ENCODE results near the gene OMP. TPM values are rescaled to one million over a fixed set of nuclear protein-coding genes. Genes with fewer than 3 reads are reported as not detected.

OMP gene
- total RNA-seq, 1 experiment from 2014 or later = 1.4 TPM

GRCh38 chr11:77122576-77123212 is 20.1 kb downstream of the OMP start:
- POLR2A ChIA-PET (ENCODE audit: unreplicated experiment) = no interaction called here
- Histone ChIP-seq H3K27ac (no peak overlapping the region), H3K4me3 (no peak overlapping the region), H3K4me1 (replicated peaks; ENCODE audit: insufficient read depth) (no peaks in the 10 kb centered on the region), H4K20me1 (ENCODE audit: insufficient read depth) (no peaks in the 10 kb centered on the region; the same call in 1 of the 2 replicates), H3K79me2 (ENCODE audit: low read depth) (no peaks in the 10 kb centered on the region), H3K36me3 (ENCODE audit: low read depth) (no peaks in the 10 kb centered on the region), H3K4me2 (no peak overlapping the region), H3K27me3 (ENCODE audit: insufficient read depth, low read depth) (no peaks in the 10 kb centered on the region), H2AFZ (no peak overlapping the region), H3F3A (ENCODE audit: insufficient read depth, low read depth) (no peaks in the 10 kb centered on the region), H3K9me2 (ENCODE audit: insufficient read depth) (no peaks in the 10 kb centered on the region), H3K9me3 (ENCODE audit: insufficient read depth, low read depth) (no peaks in the 10 kb centered on the region)
- CTCF ChIA-PET = no interaction called here
- BruUV-seq (replicated peaks) = no TSS peak
- DNase-seq = no peak
- intact Hi-C loops (cut with micrococcal nuclease; ENCODE audit: unreplicated experiment) = no loop called here
- TF ChIP-seq, protein P1, sequence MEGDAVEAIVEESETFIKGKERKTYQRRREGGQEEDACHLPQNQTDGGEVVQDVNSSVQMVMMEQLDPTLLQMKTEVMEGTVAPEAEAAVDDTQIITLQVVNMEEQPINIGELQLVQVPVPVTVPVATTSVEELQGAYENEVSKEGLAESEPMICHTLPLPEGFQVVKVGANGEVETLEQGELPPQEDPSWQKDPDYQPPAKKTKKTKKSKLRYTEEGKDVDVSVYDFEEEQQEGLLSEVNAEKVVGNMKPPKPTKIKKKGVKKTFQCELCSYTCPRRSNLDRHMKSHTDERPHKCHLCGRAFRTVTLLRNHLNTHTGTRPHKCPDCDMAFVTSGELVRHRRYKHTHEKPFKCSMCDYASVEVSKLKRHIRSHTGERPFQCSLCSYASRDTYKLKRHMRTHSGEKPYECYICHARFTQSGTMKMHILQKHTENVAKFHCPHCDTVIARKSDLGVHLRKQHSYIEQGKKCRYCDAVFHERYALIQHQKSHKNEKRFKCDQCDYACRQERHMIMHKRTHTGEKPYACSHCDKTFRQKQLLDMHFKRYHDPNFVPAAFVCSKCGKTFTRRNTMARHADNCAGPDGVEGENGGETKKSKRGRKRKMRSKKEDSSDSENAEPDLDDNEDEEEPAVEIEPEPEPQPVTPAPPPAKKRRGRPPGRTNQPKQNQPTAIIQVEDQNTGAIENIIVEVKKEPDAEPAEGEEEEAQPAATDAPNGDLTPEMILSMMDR (conservative IDR thresholded peaks at IDR 0.05) = no peak
- TF ChIP-seq EZH2 (IDR thresholded peaks at IDR 0.05; ENCODE audit: low read depth) = no peak

DNA sequence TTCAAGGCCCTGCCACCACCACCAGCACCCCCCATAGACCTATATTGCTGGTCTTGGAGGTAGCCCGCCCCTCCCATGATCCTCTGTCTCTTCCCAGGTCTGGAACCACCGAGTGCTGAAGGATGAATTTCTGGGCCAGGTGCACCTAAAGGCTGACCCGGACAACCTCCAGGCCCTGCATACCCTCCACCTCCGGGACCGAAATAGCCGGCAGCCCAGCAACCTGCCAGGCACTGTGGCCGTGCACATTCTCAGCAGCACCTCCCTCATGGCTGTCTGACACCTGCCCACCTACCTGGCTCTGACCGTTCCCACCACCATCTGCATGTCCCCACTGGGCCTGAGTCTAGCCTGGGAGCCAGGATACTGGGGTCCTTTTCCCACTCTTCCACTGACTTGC is 21.0 kb downstream of the OMP start:
- Histone ChIP-seq H3K9me2 (ENCODE audit: insufficient read depth) (no peaks in the 10 kb centered on the region), H4K20me1 (ENCODE audit: insufficient read depth) (no peaks in the 10 kb centered on the region; the same call in 1 of the 2 replicates), H2AFZ (no peak overlapping the region), H3K79me2 (ENCODE audit: low read depth) (no peaks in the 10 kb centered on the region), H3K27me3 (ENCODE audit: insufficient read depth, low read depth) (no peaks in the 10 kb centered on the region), H3K27ac (no peak overlapping the region), H3K36me3 (ENCODE audit: low read depth) (no peaks in the 10 kb centered on the region), H3K4me1 (replicated peaks; ENCODE audit: insufficient read depth) (no peaks in the 10 kb centered on the region), H3F3A (ENCODE audit: insufficient read depth, low read depth) (no peaks in the 10 kb centered on the region), H3K4me3 (no peak overlapping the region), H3K9me3 (ENCODE audit: insufficient read depth, low read depth) (no peaks in the 10 kb centered on the region), H3K4me2 (no peak overlapping the region)
- BruUV-seq (replicated peaks) = no TSS peak
- no peak for TF ChIP-seq EZH2 (IDR thresholded peaks at IDR 0.05; ENCODE audit: low read depth)
- TF ChIP-seq, protein P1 (conservative IDR thresholded peaks at IDR 0.05) = no peak
- intact Hi-C loops (cut with micrococcal nuclease; ENCODE audit: unreplicated experiment) = no loop called here
- no peak for DNase-seq
- ChIA-PET POLR2A (ENCODE audit: unreplicated experiment) (no interaction called here), CTCF (no interaction called here)

DNA sequence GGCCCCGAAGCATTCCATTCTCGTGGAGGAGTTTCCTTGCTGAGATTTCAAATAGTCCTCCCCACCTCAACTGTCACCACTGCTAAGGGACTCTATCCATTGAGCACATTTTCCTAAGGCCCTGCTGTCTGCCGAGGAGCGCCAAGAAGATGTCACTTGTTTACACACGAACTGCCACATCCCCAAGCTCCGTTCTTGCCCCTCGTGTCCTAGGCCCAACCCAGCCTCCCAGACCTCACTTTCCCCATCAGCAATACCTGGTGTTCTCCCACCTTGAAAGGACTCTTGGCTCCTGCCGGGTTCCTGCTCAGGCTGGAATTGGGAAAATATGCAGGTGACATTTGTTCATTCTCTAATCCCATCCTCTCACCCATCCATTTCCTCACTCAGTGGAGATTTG is 21.4 kb downstream of the OMP start:
- no TSS peak for BruUV-seq (replicated peaks)
- Histone ChIP-seq H3F3A (ENCODE audit: insufficient read depth, low read depth) (no peaks in the 10 kb centered on the region), H3K79me2 (ENCODE audit: low read depth) (no peaks in the 10 kb centered on the region), H3K9me2 (ENCODE audit: insufficient read depth) (no peaks in the 10 kb centered on the region), H3K9me3 (ENCODE audit: insufficient read depth, low read depth) (no peaks in the 10 kb centered on the region), H3K36me3 (ENCODE audit: low read depth) (no peaks in the 10 kb centered on the region), H4K20me1 (ENCODE audit: insufficient read depth) (no peaks in the 10 kb centered on the region), H3K27ac (no peak overlapping the region), H2AFZ (no peak overlapping the region), H3K4me3 (no peak overlapping the region), H3K4me2 (no peak overlapping the region), H3K4me1 (replicated peaks; ENCODE audit: insufficient read depth) (no peaks in the 10 kb centered on the region), H3K27me3 (ENCODE audit: insufficient read depth, low read depth) (no peaks in the 10 kb centered on the region)
- ChIA-PET POLR2A (ENCODE audit: unreplicated experiment) (no interaction called here), CTCF (no interaction called here)
- TF ChIP-seq, protein P1 (conservative IDR thresholded peaks at IDR 0.05) = no peak
- no peak for TF ChIP-seq EZH2 (IDR thresholded peaks at IDR 0.05; ENCODE audit: low read depth)
- intact Hi-C loops (cut with micrococcal nuclease; ENCODE audit: unreplicated experiment) = no loop called here
- DNase-seq = no peak

All from PC-9 (cell line).